NT2/D1 (cell line): ENCODE measurements around the gene BHLHE23.

Experiments used
- DNase-seq: peaks from one replicate; pipeline ENCODE4 v3.0.0-alpha.2; 2011; ENCODE audit warnings: low read depth, low spot score
- H3K27me3 ChIP-seq: 2 replicates; pipeline ENCODE4 v1.6.0; 2011; ENCODE audit warnings: mild to moderate bottlenecking; ENCODE audit not compliant: insufficient read length, insufficient read depth
- H3K36me3 ChIP-seq: 2 replicates; pipeline ENCODE4 v1.6.1; 2011; ENCODE audit warnings: mild to moderate bottlenecking, low read length, mixed read lengths; ENCODE audit not compliant: insufficient read depth, insufficient read length
- H3K4me1 ChIP-seq: 2 replicates; pipeline ENCODE4 v1.5.1; 2011; ENCODE audit not compliant: insufficient read depth, insufficient read length
- H3K4me3 ChIP-seq: 2 replicates; pipeline ENCODE4 v1.5.1; 2011; ENCODE audit warnings: low read depth; ENCODE audit not compliant: insufficient read length
- H3K9ac ChIP-seq: 2 replicates; pipeline ENCODE4 v1.6.0; 2011; ENCODE audit warnings: low read depth; ENCODE audit not compliant: insufficient read length
- H3K9me3 ChIP-seq: 2 replicates; pipeline ENCODE4 v1.5.1; 2011; ENCODE audit warnings: mild to moderate bottlenecking, low read length; ENCODE audit not compliant: insufficient read depth
- SUZ12 ChIP-seq: IDR thresholded peaks from 2 replicates; pipeline ENCODE4 v1.6.1; 2011; ENCODE audit not compliant: insufficient read length, insufficient read depth; ENCODE audit errors: extremely low read depth
- YY1 ChIP-seq: IDR thresholded peaks from 2 replicates; pipeline ENCODE4 v1.6.1; 2011; ENCODE audit not compliant: insufficient read length, insufficient read depth
- ZNF274 ChIP-seq: IDR thresholded peaks from 2 replicates; pipeline ENCODE4 v1.6.1; 2011; ENCODE audit warnings: mild to moderate bottlenecking, low read depth, low read length

The BHLHE23 gene

DNA sequence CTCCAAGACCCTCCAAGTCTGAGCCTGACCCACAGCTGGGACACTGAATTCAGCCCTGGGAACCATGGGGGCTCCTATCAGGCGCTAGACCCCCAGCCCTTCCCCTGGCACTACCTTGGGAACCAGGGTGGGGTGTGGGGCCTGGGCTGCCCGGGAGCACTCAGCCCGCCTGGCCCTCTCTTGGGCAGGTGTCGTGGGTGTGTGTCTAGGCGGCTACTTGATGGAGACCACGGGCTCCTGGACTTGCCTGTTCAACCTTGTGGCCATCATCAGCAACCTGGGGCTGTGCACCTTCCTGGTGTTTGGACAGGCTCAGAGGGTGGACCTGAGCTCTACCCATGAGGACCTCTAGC, 39.6 kb downstream of the BHLHE23 start:
- Histone ChIP-seq H3K4me3 (no peak overlapping the region), H3K9me3 (no peaks in the 10 kb centered on the region), H3K4me1 (peaks cover 15% of the 10 kb centered on the region), H3K9ac (no peak overlapping the region), H3K27me3 (peaks cover under 1% of the 10 kb centered on the region), H3K36me3 (no peaks in the 10 kb centered on the region)
- no peak for DNase-seq
- TF ChIP-seq ZNF274 (no peak), YY1 (no peak), SUZ12 (no peak)

DNA sequence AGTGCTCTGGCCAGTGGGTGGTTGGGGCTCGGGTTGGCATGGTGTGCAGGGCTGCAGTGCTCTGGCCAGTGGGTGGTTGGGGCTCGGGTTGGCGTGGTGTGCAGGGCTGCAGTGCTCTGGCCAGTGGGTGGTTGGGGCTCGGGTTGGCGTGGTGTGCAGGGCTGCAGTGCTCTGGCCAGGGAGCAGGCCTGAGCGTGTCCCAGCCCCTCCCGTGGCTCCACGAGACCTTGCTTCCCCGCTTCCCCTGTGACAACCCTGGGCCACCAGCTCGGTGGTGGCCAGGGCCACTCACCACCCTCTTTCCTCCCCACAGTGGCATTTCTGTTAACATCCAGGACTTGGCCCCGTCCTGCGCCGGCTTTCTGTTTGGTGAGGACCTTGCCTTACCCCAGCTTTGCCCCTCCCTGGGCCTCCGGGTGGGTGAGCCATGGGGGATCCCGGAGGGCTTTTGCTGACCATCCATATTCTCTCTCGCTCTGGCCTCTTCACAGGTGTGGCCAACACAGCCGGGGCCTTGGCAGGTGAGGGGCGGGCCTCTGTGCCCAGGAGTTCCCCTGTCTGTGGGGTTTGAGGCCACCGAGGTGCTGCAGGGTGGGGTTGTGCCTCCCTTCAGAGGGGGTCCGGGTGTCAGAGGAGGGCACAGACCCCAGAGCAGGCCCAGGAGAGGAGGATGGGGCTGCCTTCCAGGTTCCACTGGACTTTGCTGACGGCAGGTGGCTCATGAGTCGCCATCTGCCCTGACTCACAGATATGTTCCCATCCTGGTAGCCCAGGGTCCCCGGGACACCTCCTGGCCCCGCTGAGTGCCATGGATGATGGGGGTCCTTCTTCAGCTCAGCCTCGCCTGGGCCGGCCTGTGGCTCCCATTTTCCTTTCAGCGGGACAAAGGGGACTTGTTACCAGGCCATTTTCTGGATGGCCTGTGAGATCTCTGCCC, 40.3 kb downstream of the BHLHE23 start:
- Histone ChIP-seq H3K27me3 (no peaks in the 10 kb centered on the region), H3K9me3 (no peaks in the 10 kb centered on the region), H3K9ac (no peak overlapping the region), H3K36me3 (no peaks in the 10 kb centered on the region), H3K4me3 (no peak overlapping the region), H3K4me1 (peaks cover 12% of the 10 kb centered on the region)
- no peak for TF ChIP-seq ZNF274
- TF ChIP-seq YY1, result no peak
- no peak for TF ChIP-seq SUZ12
- DNase-seq, result no peak

DNA sequence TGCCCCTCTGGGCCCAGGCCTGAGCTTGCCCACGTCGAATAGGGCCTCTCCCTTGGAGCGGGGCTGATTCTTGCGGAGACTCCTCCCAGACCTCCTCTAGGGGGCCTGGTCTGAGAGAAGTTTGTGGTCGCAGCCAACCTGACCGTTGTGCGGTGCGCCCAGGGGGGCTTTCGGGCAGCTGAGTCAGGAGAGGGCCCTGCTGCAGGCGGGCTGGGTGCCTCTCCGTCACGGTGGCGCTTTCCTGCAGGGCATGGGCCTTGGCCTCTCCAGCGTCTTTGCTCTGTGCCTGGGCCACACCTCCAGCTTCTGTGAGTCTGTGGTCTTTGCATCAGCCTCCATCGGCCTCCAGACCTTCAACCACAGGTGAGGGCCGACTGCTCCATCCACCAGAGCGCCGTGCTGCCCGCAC, 41.4 kb downstream of the BHLHE23 start:
- peak overlapping the region; percentile 61 for H3K9ac ChIP-seq
- H3K9me3 ChIP-seq, result no peaks in the 10 kb centered on the region
- peaks cover 7% of the 10 kb centered on the region for H3K4me1 ChIP-seq
- DNase-seq, result no peak
- no peaks in the 10 kb centered on the region for H3K36me3 ChIP-seq
- peak overlapping the region; percentile 11 for H3K4me3 ChIP-seq
- no peaks in the 10 kb centered on the region for H3K27me3 ChIP-seq
- no peak for TF ChIP-seq YY1
- no peak for TF ChIP-seq ZNF274
- TF ChIP-seq SUZ12, result no peak

DNA sequence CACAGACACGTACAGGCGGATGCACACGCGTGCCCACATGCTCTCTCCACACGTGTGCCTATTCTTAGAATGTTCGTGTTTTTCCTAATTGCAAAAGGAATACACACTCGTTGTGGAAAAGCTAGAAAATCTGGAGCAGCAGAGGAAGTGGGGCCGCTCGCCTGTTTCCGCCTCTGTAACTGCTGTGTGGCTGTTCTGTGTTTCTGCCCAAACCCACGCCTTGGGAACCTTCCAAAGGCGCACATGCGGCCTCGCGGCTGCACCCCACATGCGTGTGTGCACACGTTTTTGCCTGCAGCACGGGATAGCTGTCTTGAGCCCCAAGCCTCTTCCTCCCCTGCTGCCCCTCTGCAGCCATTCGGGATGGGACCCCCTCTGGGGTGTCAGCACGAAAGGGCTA, 42.1 kb downstream of the BHLHE23 start:
- no peak for DNase-seq
- Histone ChIP-seq H3K36me3 (no peaks in the 10 kb centered on the region), H3K4me1 (peaks cover 7% of the 10 kb centered on the region), H3K9me3 (no peaks in the 10 kb centered on the region), H3K27me3 (no peaks in the 10 kb centered on the region), H3K4me3 (no peak overlapping the region), H3K9ac (peak overlapping the region; percentile 47)
- no peak for TF ChIP-seq ZNF274

DNA sequence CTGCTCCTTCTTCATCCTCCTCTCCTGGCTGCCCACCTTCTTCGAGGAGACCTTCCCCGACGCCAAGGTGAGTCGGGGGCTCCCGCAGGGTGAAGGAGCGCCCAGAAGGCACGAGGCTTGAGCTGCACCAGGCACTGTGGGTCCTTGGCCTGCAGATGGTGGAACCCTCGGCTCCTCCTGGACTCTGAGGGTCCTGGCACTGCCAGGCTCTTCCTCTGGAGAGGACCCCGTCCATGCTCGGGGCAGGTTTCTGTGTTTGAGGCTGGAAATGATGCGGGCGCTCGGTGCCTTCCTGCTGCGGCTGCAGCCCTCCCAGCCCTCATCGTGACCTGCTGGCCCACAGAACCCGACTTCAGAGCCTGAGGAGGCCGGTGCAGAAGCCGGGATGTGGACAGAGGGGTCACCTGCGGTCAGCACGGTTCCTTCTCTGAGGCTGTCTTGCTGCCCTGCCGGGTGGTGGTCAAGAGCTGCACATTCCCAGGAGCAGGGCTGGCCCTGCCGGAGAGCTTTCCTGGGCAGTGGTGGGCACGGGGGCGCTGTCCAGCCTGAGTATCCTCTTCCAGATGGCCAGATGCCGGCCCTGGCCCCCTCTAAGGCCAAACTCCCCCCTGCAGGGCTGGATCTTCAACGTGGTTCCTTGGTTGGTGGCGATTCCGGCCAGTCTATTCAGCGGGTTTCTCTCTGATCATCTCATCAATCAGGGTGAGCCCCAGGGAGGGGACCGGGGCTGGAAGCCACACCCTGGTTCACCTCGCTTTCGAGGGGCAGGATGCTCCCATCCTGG, 43.0 kb downstream of the BHLHE23 start:
- Histone ChIP-seq H3K36me3 (no peaks in the 10 kb centered on the region), H3K9ac (no peak overlapping the region), H3K27me3 (no peaks in the 10 kb centered on the region)

DNA sequence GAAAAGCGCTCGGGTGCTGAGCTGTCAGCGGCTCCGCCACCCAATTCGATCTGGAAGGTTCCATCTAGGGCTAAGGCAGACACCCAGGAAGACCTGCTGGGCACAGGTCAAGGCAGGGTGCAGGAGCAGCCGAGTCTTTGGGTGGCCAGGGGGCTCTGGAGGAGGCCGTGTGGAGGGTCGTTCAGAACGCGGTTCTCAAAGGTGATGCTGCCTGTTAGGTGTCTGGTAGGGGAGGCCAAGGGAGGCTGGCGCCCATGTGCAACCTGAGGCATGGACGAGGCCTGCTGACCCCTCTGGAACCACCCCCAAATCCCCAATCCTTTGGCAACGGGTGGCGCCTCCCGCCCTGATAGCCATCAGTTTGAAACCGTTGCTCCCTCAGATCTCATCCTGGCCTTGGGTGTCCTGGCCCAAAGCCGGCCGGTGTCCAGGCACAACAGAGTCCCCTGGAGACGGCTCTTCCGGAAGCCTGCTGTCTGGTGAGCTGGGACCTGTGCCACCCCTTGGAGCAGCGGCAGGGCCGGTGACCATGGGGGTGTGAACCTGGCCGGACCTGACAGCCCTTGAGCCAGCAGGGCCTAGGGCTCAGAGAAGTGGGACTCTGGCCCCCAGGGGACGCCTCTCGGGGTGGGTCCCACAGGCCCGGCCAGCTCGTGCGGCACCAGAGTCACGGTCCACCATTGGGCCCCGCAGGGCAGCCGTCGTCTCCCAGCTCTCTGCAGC, 43.7 kb downstream of the BHLHE23 start:
- Histone ChIP-seq H3K4me1 (peaks cover 20% of the 10 kb centered on the region), H3K9me3 (no peaks in the 10 kb centered on the region), H3K36me3 (no peaks in the 10 kb centered on the region), H3K4me3 (no peak overlapping the region), H3K9ac (no peak overlapping the region), H3K27me3 (no peaks in the 10 kb centered on the region)
- DNase-seq, result no peak
- TF ChIP-seq SUZ12 (no peak), YY1 (no peak), ZNF274 (no peak)

More for the DNA sequence above, 43.0 kb downstream of the BHLHE23 start:
- H3K9me3 ChIP-seq, result no peaks in the 10 kb centered on the region
- DNase-seq, result no peak
- H3K4me1 ChIP-seq, result peaks cover 13% of the 10 kb centered on the region
- no peak for TF ChIP-seq SUZ12
- TF ChIP-seq ZNF274, result no peak
- no peak for TF ChIP-seq YY1
- H3K4me3 ChIP-seq, result no peak overlapping the region

DNA sequence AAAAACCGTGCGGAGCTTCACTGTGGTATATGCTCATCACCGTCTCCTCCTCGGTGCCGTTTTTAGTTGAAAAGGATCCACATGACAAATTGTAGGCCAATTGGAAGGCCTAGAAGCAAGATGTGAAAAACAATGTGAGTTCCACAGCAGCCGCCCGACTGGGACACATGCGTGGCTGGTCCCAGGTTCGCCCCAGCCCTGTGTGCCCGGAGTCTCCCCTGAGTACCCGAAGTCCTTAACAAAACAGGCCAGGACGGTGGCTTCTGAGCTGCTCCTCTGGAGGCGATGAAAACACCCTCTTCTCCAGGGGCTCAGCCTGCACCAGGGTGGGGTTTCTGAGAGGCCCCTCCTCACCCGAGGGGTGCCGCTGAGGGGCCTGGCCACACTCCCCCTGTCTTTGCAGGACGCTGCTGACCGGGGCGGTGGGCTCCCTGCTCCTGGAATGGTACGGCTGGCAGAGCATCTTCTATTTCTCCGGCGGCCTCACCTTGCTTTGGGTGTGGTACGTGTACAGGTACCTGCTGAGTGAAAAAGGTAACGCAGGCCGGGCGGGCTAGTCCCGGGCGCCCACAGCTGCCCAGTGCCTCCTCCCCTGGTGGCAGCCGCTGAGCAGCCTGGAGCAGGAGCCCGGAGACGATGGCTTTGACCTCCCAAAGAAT, 44.4 kb downstream of the BHLHE23 start:
- H3K36me3 ChIP-seq, result no peaks in the 10 kb centered on the region
- no peak overlapping the region for H3K4me3 ChIP-seq
- TF ChIP-seq ZNF274 (no peak), YY1 (no peak), SUZ12 (no peak)
- no peaks in the 10 kb centered on the region for H3K9me3 ChIP-seq
- no peak overlapping the region for H3K9ac ChIP-seq
- no peak for DNase-seq
- H3K4me1 ChIP-seq, result peaks cover 24% of the 10 kb centered on the region
- H3K27me3 ChIP-seq, result no peaks in the 10 kb centered on the region
